ENCODE measurements around the gene PRRT1.

PRRT1 gene

DNA sequence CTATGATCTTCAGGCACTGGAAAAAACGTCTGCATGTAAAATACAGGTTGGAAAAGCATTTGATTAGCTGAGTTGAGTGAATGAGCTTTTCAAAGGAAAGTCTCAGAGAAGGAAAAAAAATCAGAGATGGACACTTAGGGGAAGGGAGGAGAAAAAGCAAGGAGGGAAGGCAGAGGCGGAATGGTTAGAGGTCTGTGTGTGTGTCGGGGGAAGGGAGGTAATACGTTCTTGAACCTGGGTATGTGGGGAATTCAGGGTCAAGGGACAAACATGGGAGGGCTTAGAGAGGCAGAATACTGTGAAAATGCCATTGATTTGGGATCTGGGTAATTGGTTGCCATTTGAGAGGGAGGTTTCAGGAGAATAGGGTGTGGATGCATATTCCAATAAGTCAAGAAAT, 5.1 kb downstream of the PRRT1 start:
- TF ChIP-seq, protein P1, sequence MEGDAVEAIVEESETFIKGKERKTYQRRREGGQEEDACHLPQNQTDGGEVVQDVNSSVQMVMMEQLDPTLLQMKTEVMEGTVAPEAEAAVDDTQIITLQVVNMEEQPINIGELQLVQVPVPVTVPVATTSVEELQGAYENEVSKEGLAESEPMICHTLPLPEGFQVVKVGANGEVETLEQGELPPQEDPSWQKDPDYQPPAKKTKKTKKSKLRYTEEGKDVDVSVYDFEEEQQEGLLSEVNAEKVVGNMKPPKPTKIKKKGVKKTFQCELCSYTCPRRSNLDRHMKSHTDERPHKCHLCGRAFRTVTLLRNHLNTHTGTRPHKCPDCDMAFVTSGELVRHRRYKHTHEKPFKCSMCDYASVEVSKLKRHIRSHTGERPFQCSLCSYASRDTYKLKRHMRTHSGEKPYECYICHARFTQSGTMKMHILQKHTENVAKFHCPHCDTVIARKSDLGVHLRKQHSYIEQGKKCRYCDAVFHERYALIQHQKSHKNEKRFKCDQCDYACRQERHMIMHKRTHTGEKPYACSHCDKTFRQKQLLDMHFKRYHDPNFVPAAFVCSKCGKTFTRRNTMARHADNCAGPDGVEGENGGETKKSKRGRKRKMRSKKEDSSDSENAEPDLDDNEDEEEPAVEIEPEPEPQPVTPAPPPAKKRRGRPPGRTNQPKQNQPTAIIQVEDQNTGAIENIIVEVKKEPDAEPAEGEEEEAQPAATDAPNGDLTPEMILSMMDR (IDR thresholded peaks at IDR 0.05): no peak

DNA sequence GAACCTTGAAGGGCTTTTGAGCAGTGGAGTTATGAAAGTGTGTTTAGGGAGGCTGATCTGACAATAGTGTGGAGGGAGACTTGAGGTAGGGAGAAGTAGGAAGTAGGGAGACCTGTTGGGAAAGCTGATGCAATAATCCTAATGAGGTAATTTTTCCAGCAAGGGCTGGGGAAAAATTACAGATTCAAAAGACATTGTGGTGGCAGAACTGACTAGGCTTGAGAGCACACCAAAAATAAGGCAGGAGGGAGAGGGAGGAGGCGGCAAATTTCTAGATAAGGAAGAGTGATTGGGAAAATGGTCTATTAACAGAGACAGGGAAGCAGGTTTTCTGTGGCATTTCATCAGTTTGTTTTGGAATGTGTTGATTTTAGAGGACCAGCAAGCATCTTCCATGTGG, 5.5 kb downstream of the PRRT1 start:
- TF ChIP-seq, protein P1 (IDR thresholded peaks at IDR 0.05): no peak

DNA sequence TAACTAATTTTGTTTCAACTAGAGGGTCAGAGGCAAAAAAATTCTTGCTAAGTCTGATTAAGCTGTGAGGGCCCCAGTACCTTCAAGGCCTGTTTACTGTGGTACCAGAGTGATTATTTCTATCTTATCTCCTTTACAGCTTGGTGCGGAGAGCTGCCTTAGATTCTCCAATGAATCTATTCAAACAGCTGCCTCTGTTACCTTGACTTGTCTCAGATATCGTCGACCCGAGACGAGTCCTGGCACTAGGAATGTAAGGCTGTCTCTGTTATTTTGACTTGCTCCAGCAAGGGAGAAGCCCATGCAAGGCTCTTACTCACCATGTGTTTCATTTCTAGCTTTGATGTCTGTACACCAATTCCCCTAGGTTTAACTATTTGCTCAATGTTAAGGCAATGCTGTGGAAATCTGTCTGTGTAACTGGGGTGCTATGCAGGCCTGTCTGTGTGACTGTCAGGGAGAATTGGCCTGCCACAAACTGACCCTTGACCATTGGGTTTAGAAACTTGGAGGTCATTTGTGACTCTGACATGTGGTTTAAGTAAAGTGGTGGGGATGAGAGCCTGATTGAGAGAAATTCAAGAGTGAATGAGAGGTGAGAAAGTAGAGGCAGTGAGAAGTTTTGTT, 11.2 kb downstream of the PRRT1 start:
- TF ChIP-seq, protein P1 (IDR thresholded peaks at IDR 0.05): no peak

DNA sequence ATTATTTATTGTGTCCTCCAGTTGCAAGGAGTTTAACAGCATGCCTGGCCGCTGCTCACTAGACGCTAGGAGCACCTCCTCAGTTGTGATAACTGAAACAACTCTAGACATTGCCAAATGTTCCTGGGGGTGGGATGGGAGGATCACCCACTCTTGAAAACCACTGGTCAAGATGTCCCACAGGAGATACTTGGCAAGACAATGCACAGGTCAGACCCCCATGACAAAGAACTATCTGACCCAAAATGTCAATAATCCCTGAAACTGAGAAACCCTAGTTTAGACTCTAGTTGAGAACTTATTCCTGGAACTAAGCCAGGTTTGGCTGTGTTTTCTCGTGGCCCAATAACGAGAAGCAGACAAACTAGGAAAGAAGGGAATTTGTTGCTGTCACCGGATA, 12.1 kb downstream of the PRRT1 start:
- TF ChIP-seq, protein P1 (IDR thresholded peaks at IDR 0.05): no peak

DNA sequence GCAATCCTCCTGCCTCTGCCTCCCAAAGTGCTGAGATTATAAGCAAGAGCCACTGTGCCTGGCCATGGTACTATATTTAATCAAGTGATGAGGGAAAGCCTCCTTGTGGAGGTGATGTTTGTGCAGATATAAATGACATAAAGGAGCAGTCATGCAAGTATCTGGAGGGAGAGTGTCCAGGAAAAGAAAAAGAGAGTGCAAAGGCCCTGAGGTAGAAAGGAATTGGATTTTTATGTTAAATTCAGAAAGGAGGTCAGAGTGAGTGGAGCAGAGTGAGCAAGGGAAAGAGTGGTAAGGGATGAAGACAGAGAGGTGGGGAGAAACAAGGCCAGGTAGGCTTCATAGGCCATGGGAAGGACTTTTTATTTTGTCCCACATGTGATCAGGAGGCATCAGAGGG, 14.3 kb downstream of the PRRT1 start:
- TF ChIP-seq, protein P1 (IDR thresholded peaks at IDR 0.05): no peak

DNA sequence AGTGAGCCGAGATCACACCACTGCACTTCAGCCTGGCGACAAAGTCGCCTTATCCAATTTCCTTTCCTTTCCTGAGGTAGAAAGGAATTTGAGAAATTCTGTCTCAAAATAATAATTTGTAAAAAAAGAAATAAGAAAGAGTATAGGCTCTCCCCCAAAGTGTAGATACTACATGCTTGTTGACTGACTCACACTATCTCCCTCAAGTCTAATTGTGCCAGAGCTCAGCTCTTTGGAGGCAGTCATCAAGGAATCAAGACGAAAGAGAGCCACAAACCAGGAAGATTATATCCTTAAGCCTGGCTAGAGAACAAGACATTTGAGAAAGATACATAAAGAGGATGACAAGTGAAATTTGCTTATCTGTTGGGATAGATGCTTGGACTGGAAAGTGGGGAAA, 18.0 kb downstream of the PRRT1 start:
- TF ChIP-seq, protein P1 (IDR thresholded peaks at IDR 0.05): no peak

DNA sequence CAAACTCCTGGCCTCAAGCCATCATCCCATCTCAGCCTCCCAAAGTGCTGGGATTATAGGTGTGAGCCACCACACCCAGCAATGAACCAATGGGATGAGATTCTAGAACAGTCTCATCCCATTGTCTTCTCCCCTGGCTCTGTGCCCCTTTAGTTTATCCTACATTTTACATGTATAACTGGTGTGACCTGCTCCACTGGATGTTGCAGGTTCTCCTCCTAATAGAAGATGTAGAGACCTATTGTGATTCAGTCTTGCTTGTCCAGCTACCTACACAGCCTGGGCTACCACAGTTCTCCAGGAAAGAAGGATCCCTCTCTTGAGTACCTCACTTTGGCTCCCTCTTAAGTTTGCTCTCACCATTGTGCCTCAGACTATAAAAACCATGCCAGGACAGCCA, 19.6 kb downstream of the PRRT1 start:
- TF ChIP-seq, protein P1 (IDR thresholded peaks at IDR 0.05): no peak

DNA sequence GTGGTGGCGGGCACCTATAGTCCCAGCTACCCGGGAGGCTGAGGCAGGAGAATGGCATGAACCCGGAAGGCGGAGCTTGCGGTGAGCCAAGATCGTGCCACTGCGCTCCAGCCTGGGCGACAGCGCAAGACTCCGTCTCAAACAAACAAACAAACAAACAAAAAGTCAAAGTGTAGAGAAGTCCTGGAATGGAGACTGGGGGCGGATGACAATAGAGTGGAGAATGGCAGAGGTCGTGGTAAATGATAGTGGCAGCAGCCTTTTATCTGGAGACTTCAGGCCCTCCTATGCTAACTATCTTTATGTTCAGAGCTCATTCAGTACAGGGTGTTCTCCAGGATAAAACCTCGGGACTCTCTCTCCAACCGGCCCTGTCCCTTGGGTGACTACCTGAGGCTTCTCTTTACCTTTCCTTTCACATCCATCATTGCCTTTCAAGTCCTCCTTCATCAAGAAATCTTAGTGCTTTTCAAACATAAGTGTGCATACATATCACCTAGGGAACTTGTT, 20.2 kb downstream of the PRRT1 start:
- TF ChIP-seq, protein P1 (IDR thresholded peaks at IDR 0.05): no peak

Data from LNCAP (cell line).